Mammary epithelial cell (primary cell): ENCODE measurements around the gene VSX2.

Experiments
- CTCF ChIP-seq, 2 donors: IDR thresholded peaks in 1 of 2; conservative IDR thresholded peaks in 1 of 2; 2 replicates each; pipeline ENCODE4 v1.5.1; 2011 to 2012; ENCODE audit warnings: inconsistent platforms in 2 of 2, low read length in 2 of 2, mild to moderate bottlenecking in 2 of 2, control low read depth in 1 of 2, low read depth in 1 of 2; ENCODE audit not compliant: insufficient read depth in 1 of 2; ENCODE audit errors: extremely low read depth in 1 of 2
- EZH2 ChIP-seq: IDR thresholded peaks from 2 replicates; pipeline ENCODE4 v1.6.1; 2012; ENCODE audit warnings: low read length, inconsistent platforms, borderline replicate concordance

GRCh38 chr14:74244115-74244514 lies 4.9 kb downstream of the VSX2 start:
- TF ChIP-seq CTCF (conservative IDR thresholded peaks at IDR 0.05 in 1 of 2, IDR thresholded peaks at IDR 0.05 in 1 of 2; ENCODE audit: extremely low read depth in 1 of 2, insufficient read depth in 1 of 2, low read depth in 1 of 2, low read length in 2 of 2) = no peak
- TF ChIP-seq EZH2 = no peak
